Measurements from ENCODE around the gene PRSS35. TPM values are rescaled to one million over a fixed set of nuclear protein-coding genes. Genes with fewer than 3 reads are reported as not detected.
A peak's percentile ranks its signal among the peaks of the same experiment; 100 is the strongest.

Gene PRSS35
- total RNA-seq, 2 donors from 2014 or later: 0.85 to 10.0 TPM

DNA sequence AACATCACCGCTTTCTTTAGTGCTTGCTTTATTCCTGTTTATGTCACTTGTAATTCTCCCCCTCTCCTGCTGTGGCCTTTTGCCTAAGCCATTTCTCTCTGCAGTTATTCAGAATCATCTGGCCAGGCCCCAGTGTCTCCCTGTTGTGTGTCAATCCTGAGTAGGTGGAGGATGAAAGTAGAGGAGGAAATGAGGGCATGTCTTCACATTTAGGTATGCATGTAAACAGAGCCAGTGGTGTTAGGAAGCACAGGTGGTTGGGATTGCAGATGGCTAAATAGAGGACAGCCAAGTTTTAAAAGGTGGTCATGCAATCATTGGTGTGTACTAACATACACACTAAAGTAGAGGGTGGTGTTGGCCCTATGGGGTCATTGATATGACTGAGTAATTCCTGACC, 5.2 kb downstream of the PRSS35 start:
- H3K4me3 ChIP-seq: no peak overlapping the region
- TF ChIP-seq, protein P1, sequence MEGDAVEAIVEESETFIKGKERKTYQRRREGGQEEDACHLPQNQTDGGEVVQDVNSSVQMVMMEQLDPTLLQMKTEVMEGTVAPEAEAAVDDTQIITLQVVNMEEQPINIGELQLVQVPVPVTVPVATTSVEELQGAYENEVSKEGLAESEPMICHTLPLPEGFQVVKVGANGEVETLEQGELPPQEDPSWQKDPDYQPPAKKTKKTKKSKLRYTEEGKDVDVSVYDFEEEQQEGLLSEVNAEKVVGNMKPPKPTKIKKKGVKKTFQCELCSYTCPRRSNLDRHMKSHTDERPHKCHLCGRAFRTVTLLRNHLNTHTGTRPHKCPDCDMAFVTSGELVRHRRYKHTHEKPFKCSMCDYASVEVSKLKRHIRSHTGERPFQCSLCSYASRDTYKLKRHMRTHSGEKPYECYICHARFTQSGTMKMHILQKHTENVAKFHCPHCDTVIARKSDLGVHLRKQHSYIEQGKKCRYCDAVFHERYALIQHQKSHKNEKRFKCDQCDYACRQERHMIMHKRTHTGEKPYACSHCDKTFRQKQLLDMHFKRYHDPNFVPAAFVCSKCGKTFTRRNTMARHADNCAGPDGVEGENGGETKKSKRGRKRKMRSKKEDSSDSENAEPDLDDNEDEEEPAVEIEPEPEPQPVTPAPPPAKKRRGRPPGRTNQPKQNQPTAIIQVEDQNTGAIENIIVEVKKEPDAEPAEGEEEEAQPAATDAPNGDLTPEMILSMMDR (IDR thresholded peaks at IDR 0.05): no peak
- peaks cover 0 to 12% of the 10 kb centered on the region in 2 donors for H3K4me1 ChIP-seq
- no peak overlapping the region for H3K27ac ChIP-seq
- no peaks in the 10 kb centered on the region for H3K36me3 ChIP-seq
- H3K9me3 ChIP-seq: no peaks in the 10 kb centered on the region
- no peak for DNase-seq (ENCODE audit: low spot score)
- no peaks in the 10 kb centered on the region for H3K27me3 ChIP-seq

DNA sequence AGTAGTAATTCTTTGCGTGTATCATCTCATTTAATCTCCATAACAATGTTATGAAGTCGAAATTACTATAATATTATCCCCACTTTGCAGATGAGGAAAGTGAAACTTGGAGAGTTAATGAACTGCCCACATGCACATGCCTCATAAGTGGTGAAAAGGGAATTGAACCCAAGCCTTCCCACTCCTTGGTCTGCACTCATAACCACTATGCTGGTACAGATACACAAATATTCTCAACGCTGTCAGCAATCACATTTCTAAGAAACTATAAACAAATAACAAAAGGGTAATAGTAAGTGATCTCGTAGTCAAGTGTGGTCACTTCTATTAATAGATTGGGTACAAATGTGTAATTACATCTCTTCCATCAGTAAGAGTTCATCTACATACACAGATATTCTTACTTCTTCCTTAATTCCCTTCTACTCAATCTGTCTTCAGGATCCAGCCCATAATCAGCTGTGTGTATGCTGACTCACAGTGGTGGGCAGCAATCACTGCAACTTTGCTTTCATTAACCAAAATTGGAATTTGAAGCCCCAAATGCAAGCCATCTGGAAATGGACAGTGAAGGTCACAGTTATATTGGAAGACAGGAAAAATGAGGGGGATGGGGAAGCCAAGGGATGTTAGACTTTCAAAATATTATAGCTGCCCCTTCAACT, 6.6 kb downstream of the PRSS35 start:
- TF ChIP-seq, protein P1 (IDR thresholded peaks at IDR 0.05): peak in 1 of 2 donors; percentile 44
- Histone ChIP-seq H3K27me3 (no peaks in the 10 kb centered on the region), H3K9me3 (no peaks in the 10 kb centered on the region), H3K36me3 (no peaks in the 10 kb centered on the region), H3K27ac (no peak overlapping the region), H3K4me1 (peaks cover 0 to 3% of the 10 kb centered on the region in 2 donors), H3K4me3 (no peak overlapping the region)
- DNase-seq (ENCODE audit: low spot score): no peak

DNA sequence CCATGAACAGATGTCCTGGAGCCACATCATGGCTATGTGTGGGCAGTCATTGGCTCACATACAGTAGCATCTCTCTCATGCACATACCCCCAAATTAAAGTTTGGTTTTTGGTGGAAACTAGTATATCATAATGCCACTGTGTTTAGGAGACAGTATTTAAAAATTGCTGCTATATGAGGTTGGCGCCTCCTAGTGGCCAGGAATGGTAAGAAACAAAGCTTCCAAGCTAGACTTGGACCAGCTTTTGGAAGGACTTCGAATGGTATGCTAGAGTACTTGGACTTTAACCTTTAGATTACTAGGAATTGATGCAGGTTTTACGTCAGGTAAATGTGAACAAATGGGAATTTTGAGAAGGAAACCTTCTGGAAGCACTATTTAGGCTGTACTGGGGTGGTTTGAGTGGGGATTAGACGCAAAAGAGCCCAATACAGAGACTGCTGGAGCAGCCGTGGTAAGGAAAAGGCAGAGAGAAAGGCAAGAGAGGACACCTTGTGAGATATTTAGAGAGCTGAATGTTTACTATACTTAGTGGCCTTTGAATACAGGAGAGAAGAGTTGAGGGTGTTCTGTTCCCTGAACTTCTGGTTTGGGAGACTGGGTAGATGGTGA, 23.8 kb downstream of the PRSS35 start:
- TF ChIP-seq, protein P1 (IDR thresholded peaks at IDR 0.05): peak; percentile 32 to 65
- H3K27ac ChIP-seq: no peak overlapping the region
- no peak for DNase-seq (ENCODE audit: low spot score)
- H3K36me3 ChIP-seq: no peaks in the 10 kb centered on the region
- no peaks in the 10 kb centered on the region for H3K9me3 ChIP-seq
- H3K4me3 ChIP-seq: no peak overlapping the region
- H3K27me3 ChIP-seq: no peaks in the 10 kb centered on the region
- no peaks in the 10 kb centered on the region for H3K4me1 ChIP-seq

DNA sequence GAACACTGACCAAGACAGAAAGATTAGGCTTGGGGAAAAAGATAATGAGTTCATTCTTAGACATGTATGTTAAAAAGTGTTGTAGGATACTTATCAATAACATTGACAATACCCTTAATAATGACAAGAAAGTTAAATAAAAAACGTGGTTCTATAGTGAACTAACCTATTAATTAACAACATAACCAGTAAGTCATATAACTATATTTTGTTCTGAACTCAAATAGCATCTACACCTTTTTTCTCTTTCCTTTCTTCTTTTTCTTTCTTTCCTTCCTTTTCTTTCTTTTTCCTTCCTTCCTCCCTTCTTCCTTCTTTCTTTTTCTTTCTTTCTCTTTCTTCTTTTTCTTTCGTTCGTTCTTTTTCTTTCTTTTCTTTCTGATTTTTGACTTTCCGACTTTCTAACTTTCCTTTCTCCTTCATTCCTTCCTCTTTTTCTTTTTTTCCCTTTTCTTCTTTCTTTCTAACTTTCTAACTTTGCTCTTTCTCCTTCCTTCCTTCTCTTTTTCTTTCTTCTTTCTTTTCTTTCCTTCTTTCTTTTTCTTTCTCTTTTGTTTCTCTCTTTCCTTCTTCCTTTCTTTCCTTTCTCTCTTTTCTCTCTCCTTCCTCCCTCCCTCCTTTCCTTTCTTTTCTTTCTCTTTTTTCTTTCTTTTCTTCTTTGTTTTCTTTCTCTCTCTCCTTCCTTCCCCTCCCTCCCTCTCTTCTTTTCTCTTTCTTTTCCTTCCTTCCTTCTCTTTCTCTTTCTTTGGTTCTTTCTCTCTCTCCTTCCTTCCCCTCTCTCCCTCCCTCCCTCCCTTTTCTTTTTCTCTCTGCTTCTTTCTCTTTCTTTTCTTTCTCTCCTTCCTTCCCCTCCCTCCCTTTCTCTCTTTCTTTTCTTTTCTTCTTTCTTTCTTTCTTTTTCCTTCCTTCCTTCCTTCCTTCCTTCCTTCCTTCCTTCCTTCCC, 24.6 kb downstream of the PRSS35 start:
- no peaks in the 10 kb centered on the region for H3K4me1 ChIP-seq
- TF ChIP-seq, protein P1 (IDR thresholded peaks at IDR 0.05): no peak
- H3K36me3 ChIP-seq: no peaks in the 10 kb centered on the region
- H3K27ac ChIP-seq: no peak overlapping the region
- H3K4me3 ChIP-seq: no peak overlapping the region
- DNase-seq (ENCODE audit: low spot score): no peak
- H3K9me3 ChIP-seq: no peaks in the 10 kb centered on the region
- no peaks in the 10 kb centered on the region for H3K27me3 ChIP-seq

DNA sequence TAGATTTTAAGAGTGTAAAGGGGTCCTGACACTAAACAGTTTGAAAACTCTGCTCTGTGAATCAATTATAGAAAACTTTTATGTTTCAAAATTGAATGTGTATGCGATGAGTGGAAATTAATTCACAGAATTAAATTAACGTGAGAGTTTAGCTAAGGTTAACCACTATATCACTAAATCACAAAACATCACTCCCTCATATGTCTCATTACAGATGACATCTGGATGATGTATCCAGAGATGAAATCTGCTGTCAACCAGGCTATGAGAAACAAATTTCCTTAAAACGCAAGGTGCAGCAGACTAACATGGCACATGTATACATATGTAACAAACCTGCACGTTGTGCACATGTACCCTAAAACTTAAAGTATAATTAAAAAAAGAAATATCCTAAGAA, 27.3 kb downstream of the PRSS35 start:
- no peaks in the 10 kb centered on the region for H3K36me3 ChIP-seq
- DNase-seq (ENCODE audit: low spot score): no peak
- H3K27ac ChIP-seq: no peak overlapping the region
- TF ChIP-seq, protein P1 (IDR thresholded peaks at IDR 0.05): no peak
- H3K9me3 ChIP-seq: no peaks in the 10 kb centered on the region
- H3K4me3 ChIP-seq: no peak overlapping the region
- no peaks in the 10 kb centered on the region for H3K4me1 ChIP-seq
- no peaks in the 10 kb centered on the region for H3K27me3 ChIP-seq

Data from right atrium auricular region (tissue), 2 donors.